GM15510 (cell line): ENCODE results near the gene ABCF2.
A peak's percentile ranks its signal among the peaks of the same experiment; 100 is the strongest.

Experiments used
- POLR2A ChIP-seq: IDR thresholded peaks from 3 replicates; pipeline ENCODE4 v1.6.1; 2011; ENCODE audit warnings: borderline replicate concordance; ENCODE audit not compliant: insufficient read length; ENCODE audit errors: extremely low read depth

The ABCF2 gene

GRCh38 chr7:151240942-151241754, 14.1 kb upstream of the ABCF2 start:
- no peak for TF ChIP-seq POLR2A

DNA sequence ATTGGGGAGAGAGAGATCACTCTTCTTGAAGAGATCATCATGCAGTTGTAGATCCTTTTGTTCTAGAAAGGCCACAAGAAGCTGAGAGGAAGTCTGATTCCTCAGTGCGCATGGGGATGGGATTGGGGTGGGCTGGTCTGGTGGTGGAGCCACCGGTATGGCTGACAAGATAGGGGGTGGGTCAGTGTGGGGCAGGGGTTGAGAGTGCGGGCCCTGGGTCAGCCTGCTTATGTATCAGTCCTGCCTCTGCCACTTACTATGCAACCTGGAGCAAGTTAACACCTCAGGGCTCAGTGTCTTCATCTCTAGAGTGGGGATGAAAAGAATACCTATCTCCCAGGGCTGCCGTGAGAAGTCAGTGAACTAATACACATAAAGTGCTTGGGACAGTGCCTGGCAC, 13.5 kb upstream of the ABCF2 start:
- TF ChIP-seq POLR2A = no peak

GRCh38 chr7:151239837-151240459, 12.9 kb upstream of the ABCF2 start:
- no peak for TF ChIP-seq POLR2A

GRCh38 chr7:151238924-151239836, 12.2 kb upstream of the ABCF2 start:
- TF ChIP-seq POLR2A = no peak

DNA sequence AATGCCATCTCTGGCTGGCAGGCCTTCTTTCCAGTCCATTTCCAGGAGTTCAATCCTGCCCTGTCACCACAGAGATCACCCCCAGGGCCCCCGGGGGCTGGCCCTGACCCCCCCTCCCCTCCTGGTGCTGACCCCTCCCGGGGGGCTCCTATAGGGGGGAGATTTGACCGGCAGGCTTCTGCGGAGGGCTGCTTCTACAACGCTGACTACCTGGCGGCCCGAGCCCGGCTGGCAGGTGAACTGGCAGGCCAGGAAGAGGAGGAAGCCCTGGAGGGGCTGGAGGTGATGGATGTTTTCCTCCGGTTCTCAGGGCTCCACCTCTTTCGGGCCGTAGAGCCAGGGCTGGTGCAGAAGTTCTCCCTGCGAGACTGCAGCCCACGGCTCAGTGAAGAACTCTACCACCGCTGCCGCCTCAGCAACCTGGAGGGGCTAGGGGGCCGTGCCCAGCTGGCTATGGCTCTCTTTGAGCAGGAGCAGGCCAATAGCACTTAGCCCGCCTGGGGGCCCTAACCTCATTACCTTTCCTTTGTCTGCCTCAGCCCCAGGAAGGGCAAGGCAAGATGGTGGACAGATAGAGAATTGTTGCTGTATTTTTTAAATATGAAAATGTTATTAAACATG, 11.3 kb upstream of the ABCF2 start:
- no peak for TF ChIP-seq POLR2A

DNA sequence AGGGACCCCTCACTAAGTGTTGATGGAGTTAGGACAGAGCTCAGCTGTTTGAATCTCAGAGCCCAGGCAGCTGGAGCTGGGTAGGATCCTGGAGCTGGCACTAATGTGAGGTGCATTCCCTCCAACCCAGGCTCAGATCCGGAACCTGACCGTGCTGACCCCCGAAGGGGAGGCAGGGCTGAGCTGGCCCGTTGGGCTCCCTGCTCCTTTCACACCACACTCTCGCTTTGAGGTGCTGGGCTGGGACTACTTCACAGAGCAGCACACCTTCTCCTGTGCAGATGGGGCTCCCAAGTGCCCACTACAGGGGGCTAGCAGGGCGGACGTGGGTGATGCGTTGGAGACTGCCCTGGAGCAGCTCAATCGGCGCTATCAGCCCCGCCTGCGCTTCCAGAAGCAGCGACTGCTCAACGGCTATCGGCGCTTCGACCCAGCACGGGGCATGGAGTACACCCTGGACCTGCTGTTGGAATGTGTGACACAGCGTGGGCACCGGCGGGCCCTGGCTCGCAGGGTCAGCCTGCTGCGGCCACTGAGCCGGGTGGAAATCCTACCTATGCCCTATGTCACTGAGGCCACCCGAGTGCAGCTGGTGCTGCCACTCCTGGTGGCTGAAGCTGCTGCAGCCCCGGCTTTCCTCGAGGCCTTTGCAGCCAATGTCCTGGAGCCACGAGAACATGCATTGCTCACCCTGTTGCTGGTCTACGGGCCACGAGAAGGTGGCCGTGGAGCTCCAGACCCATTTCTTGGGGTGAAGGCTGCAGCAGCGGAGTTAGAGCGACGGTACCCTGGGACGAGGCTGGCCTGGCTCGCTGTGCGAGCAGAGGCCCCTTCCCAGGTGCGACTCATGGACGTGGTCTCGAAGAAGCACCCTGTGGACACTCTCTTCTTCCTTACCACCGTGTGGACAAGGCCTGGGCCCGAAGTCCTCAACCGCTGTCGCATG, 10.5 kb upstream of the ABCF2 start:
- TF ChIP-seq POLR2A = no peak

DNA sequence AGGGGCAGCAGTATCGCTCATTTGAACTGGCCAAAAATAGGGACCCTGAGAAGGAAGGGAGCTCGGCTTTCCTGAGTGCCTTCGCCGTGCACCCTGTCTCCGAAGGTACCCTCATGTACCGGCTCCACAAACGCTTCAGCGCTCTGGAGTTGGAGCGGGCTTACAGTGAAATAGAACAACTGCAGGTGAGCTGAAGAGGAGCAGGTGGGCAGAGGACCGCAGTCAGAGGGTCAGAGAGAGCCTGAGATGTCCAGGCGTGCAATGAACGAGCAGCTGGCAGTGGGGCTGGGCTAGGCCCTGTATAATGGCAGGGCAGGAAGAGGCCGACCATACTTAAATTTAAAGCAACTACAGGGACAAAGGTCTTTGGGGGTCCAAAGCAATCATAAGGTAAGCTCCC, 9.4 kb upstream of the ABCF2 start:
- TF ChIP-seq POLR2A = no peak

- no peak for TF ChIP-seq POLR2A
Measured at GRCh38 chr7:151235091-151235787, 8.2 kb upstream of the ABCF2 start.

- no peak for TF ChIP-seq POLR2A
Measured at GRCh38 chr7:151233804-151234203, 6.8 kb upstream of the ABCF2 start.

DNA sequence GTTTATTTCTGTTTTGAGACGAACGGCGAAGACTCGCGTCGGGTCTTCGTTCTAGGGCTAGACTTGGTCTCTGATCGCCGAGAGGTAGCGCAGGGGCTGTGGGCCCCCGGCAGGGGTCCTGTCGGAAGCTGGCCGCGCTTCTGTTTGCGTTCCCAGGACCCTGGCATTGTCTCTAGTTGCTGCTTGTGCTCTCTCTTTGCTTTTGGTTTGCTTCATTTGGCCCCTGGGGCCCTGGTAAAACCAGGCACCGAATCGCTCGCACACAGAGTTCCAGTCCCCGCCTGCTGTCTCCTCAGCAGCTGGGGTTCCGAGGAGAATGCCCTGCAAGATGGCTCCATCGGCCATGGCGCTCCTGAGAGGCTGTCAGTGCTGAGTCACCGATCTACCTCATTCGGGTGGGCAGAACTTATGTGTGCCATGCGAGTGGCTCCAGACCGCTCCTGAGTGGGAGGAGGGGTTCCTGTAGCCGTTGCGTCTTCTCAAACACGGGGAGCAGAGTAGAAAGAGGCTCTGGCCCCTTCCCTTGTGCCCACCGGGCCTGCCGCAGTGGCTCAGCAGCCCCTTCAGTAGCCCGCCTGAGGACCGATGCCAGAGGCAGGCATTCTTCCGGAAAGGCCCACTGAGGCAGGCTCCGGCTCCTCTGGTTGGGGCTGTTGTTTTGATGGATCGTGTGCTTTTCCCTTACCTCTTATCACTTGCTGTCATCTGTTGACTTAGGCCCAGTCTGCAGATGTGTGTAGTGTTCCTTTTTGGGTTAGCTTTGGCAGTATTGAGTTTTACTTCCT, 6.1 kb upstream of the ABCF2 start:
- TF ChIP-seq POLR2A = peak; percentile 37

GRCh38 chr7:151232091-151232916, 5.3 kb upstream of the ABCF2 start, which contains the start of gene CHPF2:
Gene CHPF2, plus strand, starts transcription at chr7:151232483. Its CDS starts 1,529 bp downstream, at chr7:151234012.
- TF ChIP-seq POLR2A = peak; percentile 91

DNA sequence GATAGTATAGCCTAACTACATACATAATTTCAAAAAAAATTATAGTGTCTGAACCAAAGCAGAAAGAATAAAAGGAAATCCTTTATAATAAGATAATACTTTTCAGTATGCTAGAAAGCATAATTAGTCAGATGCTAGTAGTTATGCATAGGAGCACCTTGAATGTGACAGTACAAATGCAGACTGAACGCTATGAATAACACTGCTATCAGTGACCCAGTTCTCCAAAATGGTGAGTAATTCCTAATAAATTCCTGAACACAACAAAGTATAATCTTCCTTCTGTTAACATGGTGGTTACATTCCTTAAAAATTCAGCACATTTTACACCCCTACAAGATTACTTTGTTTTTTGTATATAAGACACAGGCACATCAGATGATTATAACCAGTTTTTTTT, 4.1 kb upstream of the ABCF2 start:
- TF ChIP-seq POLR2A = no peak

GRCh38 chr7:151229249-151229648, 2.2 kb upstream of the ABCF2 start:
- TF ChIP-seq POLR2A = no peak
